Ovary (tissue), 3 donors: ENCODE data around the gene C11orf97.

Experiments used
- EP300 ChIP-seq: sonication (generic); formaldehyde crosslinking; IDR thresholded peaks from one replicate; pipeline ENCODE4 v1.6.1; 2017; ENCODE audit warnings: antibody characterized with exemption
- TF ChIP-seq, protein P1 (sequence below), 3 donors: fragments of 450-650 bp in 2 of 3; fragments of 200-600 bp in 1 of 3; IDR thresholded peaks; one replicate each; pipeline versions ENCODE4 v1.5.1 to v1.8.0; 2016 to 2022; ENCODE audit warnings: antibody characterized with exemption in 3 of 3, mild to moderate bottlenecking in 1 of 3
- donor health status: DM: no; HTN: no; CAD: no.

DNA sequence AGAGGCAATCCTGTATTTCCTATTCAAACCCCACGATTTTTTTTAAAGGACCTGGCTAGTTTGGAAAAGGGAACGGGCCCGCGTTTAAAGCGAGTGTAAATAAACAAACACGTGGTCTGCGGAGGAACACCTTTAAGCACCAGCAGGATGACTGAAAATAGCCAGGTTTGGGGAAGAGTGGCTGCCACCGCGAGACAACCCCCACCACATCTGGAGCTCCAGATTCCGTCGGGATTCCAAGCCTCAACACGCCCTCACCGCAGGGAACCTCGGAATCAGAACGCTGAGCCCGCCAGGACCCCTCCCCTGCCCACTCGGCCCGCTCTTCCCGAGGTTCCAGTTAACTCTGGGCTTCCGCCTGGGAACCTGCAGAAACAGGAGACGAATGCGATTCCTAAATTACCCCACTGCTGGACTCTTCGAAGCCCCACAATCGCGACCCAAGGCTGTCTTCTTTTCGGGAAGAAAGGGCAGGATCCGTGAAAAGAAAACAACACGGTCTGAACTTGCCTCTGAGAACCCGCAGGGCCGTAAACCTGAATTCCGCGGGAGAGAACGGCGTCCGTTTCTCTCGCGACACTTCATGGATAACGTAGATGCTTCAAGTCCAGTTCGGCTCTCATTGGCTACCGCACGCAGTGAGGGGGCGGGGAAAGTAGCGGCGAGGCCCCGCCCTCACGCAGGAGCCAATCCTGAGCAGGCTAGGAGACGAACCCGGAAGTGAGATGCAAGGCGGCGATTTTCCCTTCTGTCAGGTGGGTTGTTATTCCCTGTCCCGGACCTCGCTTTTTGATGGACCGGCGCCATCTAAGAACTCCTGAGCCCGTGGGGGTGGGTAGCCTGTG lies 18.8 kb upstream of the C11orf97 start, which contains the start of the genes ANKRD49 and MRE11:
- TF ChIP-seq, protein P1, sequence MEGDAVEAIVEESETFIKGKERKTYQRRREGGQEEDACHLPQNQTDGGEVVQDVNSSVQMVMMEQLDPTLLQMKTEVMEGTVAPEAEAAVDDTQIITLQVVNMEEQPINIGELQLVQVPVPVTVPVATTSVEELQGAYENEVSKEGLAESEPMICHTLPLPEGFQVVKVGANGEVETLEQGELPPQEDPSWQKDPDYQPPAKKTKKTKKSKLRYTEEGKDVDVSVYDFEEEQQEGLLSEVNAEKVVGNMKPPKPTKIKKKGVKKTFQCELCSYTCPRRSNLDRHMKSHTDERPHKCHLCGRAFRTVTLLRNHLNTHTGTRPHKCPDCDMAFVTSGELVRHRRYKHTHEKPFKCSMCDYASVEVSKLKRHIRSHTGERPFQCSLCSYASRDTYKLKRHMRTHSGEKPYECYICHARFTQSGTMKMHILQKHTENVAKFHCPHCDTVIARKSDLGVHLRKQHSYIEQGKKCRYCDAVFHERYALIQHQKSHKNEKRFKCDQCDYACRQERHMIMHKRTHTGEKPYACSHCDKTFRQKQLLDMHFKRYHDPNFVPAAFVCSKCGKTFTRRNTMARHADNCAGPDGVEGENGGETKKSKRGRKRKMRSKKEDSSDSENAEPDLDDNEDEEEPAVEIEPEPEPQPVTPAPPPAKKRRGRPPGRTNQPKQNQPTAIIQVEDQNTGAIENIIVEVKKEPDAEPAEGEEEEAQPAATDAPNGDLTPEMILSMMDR (IDR thresholded peaks at IDR 0.05) = no peak
- no peak for TF ChIP-seq EP300
